K562 (cell line): ENCODE results near the gene STT3B. TPM values are rescaled to one million over a fixed set of nuclear protein-coding genes. Genes with fewer than 3 reads are reported as not detected.

Experiments used
- CC2D1A ChIP-seq: fragments of 450-650 bp; IDR thresholded peaks from 2 replicates; pipeline ENCODE4 v1.6.1; 2017; ENCODE audit warnings: mild to moderate bottlenecking
- POU5F1 ChIP-seq: fragments of 150-350 bp; IDR thresholded peaks from 2 replicates; pipeline ENCODE4 v1.6.1; 2014; ENCODE audit warnings: borderline replicate concordance, low read length, low read depth, mild to moderate bottlenecking; ENCODE audit not compliant: partially characterized antibody
- XRCC4 ChIP-seq: IDR thresholded peaks from one replicate; pipeline ENCODE4 v1.6.1; 2011; ENCODE audit not compliant: insufficient read depth, insufficient read length; ENCODE audit errors: extremely low read depth
- polyA plus RNA-seq, 8 experiments: library from polyadenylated mRNA; depleted of rRNA in 4 of 8; stranded (reverse) in 5 of 8; unstranded in 3 of 8; fragments of >200 nt; fragmentation: Nextera tagmentation in 2 of 8; fragmentation: Illumina TruSeq in 1 of 8; extraction: Ambion mirVana in 2 of 8; extraction: Trizol in 1 of 8; gene quantifications; 2 replicates each; pipeline versions ENCODE4 v1.2.1 to v1.2.3, GENCODE V29; 2011 to 2014; ENCODE audit warnings: inconsistent platforms in 1 of 8, missing spikeins in 1 of 8
- total RNA-seq, 7 experiments: library from RNA; depleted of rRNA in 6 of 7; stranded (reverse); fragments of >200 nt in 6 of 7; fragmentation: Illumina TruSeq in 2 of 7; extraction: Trizol in 2 of 7; gene quantifications; 2 replicates each; pipeline versions ENCODE4 v1.2.1 to v1.2.3, GENCODE V29; 2011 to 2021; ENCODE audit warnings: low replicate concordance in 1 of 7
- TF ChIP-seq, protein P1 (sequence below): IDR thresholded peaks from 2 replicates; pipeline ENCODE4 v1.6.1; 2011; ENCODE audit not compliant: insufficient read length; ENCODE audit errors: extremely low read depth
- TF ChIP-seq, protein P2 (sequence below): fragments of 250-450 bp; sonication (Bioruptor Pico); IDR thresholded peaks from 2 replicates; pipeline ENCODE4 v1.8.0; 2022; ENCODE audit warnings: moderate library complexity, mild to moderate bottlenecking, inconsistent platforms
- TF ChIP-seq, protein P3 (sequence below): fragments of 450-650 bp; formaldehyde crosslinking; conservative IDR thresholded peaks from 2 replicates; pipeline ENCODE4 v1.4.0; 2022; ENCODE audit warnings: mild to moderate bottlenecking, missing genetic modification characterization
- TF ChIP-seq, protein P4 (sequence below), 2 experiments: fragments of 450-650 bp; IDR thresholded peaks; 2 replicates each; pipeline ENCODE4 v1.6.1; 2016; ENCODE audit warnings: mild to moderate bottlenecking in 2 of 2, borderline replicate concordance in 1 of 2, low read depth in 1 of 2, moderate library complexity in 1 of 2
- TF ChIP-seq, protein P5 (sequence below): fragments of 250-450 bp; sonication (Bioruptor Pico); IDR thresholded peaks from 2 replicates; pipeline ENCODE4 v1.4.0; 2020; ENCODE audit warnings: mild to moderate bottlenecking, moderate library complexity

STT3B gene
- total and polyA plus RNA-seq, 9 of the 15 experiments (the other 6 are each of a cell fraction or from before 2014, with no cell fraction given), result 22.4 to 147 (median 100) TPM

DNA sequence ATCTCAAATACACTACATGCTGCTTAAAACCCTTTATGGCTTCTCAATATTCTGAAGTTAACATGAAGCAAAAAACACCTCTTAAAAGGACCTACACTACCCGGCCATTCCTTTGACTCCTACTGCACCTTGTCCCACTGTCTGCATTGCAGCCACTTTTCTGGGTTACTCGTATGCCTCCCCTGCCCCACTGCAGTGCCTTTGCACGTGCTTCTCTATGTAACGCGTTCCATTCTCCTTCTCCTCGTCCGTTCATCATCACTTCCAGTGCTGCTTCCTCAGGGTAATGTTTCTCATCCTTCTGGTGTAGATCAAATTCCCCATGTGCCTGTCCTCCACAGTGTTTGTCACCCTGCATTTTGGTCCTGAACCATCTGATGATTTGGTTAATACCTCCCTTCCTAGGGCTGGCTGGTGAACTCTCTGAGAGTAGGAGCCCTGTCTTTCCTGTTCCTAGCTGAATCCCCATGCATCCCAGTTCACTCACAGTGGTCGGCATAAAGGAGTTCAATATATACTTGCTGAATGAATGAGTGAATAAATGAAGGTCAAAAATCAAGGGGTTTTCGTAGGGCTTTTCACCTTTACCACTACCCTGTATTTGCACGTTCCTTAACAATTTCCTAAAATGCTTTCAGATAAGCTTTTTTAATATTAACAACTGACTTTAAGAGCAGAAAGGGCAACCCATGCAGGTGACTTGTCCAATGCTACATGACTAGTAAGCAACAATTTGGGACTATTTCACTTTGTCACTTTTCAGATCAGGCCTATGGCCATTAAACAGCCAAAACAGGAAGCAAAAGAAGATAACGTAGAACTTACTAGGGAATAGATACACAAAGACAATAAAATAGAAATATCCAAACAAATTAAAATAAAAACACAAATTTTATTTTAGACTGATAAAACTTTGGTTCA is 2.4 kb upstream of the STT3B start (continued):
- TF ChIP-seq, protein P1, sequence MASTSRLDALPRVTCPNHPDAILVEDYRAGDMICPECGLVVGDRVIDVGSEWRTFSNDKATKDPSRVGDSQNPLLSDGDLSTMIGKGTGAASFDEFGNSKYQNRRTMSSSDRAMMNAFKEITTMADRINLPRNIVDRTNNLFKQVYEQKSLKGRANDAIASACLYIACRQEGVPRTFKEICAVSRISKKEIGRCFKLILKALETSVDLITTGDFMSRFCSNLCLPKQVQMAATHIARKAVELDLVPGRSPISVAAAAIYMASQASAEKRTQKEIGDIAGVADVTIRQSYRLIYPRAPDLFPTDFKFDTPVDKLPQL, result no peak
- TF ChIP-seq, protein P2, sequence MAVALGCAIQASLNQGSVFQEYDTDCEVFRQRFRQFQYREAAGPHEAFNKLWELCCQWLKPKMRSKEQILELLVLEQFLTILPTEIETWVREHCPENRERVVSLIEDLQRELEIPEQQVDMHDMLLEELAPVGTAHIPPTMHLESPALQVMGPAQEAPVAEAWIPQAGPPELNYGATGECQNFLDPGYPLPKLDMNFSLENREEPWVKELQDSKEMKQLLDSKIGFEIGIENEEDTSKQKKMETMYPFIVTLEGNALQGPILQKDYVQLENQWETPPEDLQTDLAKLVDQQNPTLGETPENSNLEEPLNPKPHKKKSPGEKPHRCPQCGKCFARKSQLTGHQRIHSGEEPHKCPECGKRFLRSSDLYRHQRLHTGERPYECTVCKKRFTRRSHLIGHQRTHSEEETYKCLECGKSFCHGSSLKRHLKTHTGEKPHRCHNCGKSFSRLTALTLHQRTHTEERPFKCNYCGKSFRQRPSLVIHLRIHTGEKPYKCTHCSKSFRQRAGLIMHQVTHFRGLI (CRISPR knock-in tag), result 0 out of 2 replicates have a peak, but pooled peaks have one; percentile 38
- TF ChIP-seq POU5F1 (no peak), CC2D1A (no peak), XRCC4 (no peak)
- TF ChIP-seq, protein P3, sequence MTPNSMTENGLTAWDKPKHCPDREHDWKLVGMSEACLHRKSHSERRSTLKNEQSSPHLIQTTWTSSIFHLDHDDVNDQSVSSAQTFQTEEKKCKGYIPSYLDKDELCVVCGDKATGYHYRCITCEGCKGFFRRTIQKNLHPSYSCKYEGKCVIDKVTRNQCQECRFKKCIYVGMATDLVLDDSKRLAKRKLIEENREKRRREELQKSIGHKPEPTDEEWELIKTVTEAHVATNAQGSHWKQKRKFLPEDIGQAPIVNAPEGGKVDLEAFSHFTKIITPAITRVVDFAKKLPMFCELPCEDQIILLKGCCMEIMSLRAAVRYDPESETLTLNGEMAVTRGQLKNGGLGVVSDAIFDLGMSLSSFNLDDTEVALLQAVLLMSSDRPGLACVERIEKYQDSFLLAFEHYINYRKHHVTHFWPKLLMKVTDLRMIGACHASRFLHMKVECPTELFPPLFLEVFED, result no peak
- TF ChIP-seq, protein P4, sequence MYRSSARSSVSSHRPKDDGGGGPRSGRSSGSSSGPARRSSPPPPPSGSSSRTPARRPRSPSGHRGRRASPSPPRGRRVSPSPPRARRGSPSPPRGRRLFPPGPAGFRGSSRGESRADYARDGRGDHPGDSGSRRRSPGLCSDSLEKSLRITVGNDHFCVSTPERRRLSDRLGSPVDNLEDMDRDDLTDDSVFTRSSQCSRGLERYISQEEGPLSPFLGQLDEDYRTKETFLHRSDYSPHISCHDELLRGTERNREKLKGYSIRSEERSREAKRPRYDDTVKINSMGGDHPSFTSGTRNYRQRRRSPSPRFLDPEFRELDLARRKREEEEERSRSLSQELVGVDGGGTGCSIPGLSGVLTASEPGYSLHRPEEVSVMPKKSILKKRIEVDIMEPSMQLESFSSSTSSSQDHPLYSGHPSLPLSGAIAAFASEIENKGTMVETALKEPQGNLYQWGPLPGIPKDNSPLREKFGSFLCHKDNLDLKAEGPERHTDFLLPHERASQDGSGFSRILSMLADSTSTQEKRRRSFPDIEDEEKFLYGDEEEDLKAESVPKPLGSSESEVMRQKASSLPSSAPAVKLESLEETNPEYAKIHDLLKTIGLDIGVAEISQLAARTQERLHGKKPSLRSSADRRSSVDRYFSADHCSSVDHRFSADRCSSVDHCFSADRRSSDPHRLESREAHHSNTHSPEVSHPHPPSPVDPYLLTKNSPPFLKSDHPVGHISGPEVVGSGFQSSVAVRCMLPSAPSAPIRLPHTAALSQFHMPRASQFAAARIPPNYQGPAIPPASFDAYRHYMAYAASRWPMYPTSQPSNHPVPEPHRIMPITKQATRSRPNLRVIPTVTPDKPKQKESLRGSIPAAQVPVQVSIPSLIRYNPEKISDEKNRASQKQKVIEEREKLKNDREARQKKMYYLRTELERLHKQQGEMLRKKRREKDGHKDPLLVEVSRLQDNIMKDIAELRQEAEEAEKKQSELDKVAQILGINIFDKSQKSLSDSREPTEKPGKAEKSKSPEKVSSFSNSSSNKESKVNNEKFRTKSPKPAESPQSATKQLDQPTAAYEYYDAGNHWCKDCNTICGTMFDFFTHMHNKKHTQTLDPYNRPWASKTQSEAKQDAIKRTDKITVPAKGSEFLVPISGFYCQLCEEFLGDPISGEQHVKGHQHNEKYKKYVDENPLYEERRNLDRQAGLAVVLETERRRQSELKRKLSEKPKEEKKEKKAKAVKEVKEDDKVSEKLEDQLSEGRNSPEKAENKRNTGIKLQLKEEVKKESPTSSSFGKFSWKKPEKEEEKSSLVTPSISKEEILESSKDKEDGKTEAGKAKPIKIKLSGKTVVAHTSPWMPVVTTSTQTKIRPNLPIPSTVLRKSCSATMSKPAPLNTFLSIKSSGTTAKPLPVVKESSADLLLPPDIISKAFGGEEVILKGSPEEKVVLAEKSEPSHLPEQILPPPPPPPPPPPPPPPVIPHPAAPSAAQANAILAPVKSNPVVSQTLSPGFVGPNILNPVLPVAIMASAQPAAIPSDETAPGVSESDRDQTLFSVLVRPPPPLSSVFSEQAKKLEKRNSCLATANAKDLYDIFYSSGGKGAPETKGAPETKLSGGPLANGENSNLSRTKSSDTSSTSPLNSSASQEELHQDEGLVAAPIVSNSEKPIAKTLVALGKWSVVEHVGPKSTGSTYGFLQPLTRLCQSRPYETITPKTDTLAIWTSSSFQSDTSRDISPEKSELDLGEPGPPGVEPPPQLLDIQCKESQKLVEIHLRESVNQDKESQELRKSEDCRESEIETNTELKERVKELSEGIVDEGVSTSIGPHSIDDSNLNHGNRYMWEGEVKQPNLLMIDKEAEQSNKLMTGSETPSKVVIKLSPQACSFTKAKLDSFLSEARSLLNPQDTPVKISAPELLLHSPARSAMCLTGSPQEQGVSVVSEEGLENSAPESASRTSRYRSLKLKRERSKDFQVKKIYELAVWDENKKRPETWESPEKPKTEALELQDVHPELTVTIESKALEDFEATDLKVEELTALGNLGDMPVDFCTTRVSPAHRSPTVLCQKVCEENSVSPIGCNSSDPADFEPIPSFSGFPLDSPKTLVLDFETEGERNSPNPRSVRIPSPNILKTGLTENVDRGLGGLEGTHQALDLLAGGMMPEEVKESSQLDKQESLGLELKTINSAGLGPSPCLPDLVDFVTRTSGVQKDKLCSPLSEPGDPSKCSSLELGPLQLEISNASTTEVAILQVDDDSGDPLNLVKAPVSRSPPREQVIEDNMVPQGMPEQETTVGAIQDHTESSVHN (IDR thresholded peaks at IDR 0.05; ENCODE audit: borderline replicate concordance in 1 of 2, low read depth in 1 of 2), result no peak
- TF ChIP-seq, protein P5, sequence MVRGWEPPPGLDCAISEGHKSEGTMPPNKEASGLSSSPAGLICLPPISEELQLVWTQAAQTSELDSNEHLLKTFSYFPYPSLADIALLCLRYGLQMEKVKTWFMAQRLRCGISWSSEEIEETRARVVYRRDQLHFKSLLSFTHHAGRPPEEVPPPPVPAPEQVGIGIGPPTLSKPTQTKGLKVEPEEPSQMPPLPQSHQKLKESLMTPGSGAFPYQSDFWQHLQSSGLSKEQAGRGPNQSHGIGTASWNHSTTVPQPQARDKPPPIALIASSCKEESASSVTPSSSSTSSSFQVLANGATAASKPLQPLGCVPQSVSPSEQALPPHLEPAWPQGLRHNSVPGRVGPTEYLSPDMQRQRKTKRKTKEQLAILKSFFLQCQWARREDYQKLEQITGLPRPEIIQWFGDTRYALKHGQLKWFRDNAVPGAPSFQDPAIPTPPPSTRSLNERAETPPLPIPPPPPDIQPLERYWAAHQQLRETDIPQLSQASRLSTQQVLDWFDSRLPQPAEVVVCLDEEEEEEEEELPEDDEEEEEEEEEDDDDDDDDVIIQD (CRISPR knock-in tag), result no peak
